Stomach (tissue), 4 donors: Measurements from ENCODE around the gene BCAS1.

Source experiments
- POLR2A ChIP-seq, 4 donors: fragments of 450-650 bp; IDR thresholded peaks; one replicate each; pipeline ENCODE4 v1.6.1; 2016; ENCODE audit warnings: antibody characterized with exemption in 4 of 4, control low read depth in 2 of 4, mild to moderate bottlenecking in 1 of 4, moderate library complexity in 1 of 4
- POLR2AphosphoS5 ChIP-seq, 3 donors: sonication (generic); formaldehyde crosslinking; IDR thresholded peaks; one replicate each; pipeline ENCODE4 v1.6.1; 2016; ENCODE audit warnings: antibody characterized with exemption in 3 of 3
- TF ChIP-seq, protein P1 (sequence below), 7 experiments: fragments of 450-650 bp in 4 of 7; fragments of 200-600 bp in 3 of 7; sonication (generic) in 3 of 7; IDR thresholded peaks; one replicate each; pipeline ENCODE4 v1.5.1; 2016 to 2019; ENCODE audit warnings: antibody characterized with exemption in 7 of 7, control low read depth in 2 of 7, mild to moderate bottlenecking in 1 of 7

DNA sequence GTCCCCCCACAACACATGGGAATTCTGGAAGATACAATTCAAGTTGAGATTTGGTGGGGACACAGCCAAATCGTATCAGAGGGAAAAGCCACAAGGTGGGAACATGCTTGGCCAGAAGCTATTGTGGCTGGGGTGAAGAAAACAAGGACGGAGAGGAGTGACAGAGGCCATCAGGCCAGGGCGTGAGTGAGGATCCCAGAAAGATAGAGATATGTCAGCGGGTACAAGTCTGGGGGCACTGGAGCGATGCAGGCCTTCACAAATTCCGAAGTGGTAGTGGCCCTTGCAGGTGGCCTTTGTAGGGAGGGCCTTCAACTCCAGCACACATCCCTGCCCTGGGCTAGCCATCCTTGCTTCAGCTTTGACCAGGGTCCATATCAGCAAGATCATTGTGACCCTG is 159.1 kb downstream of the BCAS1 start:
- TF ChIP-seq, protein P1, sequence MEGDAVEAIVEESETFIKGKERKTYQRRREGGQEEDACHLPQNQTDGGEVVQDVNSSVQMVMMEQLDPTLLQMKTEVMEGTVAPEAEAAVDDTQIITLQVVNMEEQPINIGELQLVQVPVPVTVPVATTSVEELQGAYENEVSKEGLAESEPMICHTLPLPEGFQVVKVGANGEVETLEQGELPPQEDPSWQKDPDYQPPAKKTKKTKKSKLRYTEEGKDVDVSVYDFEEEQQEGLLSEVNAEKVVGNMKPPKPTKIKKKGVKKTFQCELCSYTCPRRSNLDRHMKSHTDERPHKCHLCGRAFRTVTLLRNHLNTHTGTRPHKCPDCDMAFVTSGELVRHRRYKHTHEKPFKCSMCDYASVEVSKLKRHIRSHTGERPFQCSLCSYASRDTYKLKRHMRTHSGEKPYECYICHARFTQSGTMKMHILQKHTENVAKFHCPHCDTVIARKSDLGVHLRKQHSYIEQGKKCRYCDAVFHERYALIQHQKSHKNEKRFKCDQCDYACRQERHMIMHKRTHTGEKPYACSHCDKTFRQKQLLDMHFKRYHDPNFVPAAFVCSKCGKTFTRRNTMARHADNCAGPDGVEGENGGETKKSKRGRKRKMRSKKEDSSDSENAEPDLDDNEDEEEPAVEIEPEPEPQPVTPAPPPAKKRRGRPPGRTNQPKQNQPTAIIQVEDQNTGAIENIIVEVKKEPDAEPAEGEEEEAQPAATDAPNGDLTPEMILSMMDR (IDR thresholded peaks at IDR 0.05): no peak
- TF ChIP-seq POLR2AphosphoS5 (IDR thresholded peaks at IDR 0.05) (no peak), POLR2A (IDR thresholded peaks at IDR 0.05) (no peak)
